Measurements from ENCODE around the gene PXMP4.

The PXMP4 gene

DNA sequence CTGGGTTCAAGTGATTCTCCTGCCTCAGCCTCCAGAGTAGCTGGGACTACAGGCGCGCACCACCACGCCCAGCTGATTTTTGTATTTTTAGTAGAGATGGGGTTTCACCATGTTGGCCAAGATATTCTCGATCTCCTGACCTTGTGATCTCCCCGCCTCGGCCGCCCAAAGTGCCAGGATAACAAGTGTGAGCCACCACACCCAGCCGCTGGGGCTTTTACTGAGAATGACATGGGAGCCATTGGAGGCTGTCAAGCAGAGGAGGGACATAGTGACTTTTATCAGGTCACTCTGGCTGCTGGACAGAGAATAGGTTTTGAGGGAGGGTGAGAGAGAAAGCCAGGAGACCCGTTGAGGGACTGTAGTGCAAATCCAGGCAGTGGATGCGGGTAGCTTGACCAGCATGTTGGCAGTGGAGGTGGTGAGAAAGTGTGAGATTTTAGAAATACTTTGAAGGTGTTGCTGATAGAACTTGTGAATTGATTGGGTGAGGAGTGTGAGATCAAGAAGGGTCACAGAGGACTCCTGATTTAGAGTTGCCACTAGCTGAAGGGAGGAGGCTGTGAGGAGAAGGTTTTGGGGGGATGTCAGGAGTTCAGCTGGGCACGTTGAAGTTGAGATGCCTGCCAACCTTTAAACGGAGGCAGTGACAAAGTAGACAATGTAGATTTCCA lies 26.4 kb upstream of the PXMP4 start:
- DNase-seq (ENCODE audit: low read depth, low spot score) = no peak
- in situ Hi-C loops (cut with HindIII; ENCODE audit: low sequenced_read_pairs) = no loop called here
- TF ChIP-seq, protein P1, sequence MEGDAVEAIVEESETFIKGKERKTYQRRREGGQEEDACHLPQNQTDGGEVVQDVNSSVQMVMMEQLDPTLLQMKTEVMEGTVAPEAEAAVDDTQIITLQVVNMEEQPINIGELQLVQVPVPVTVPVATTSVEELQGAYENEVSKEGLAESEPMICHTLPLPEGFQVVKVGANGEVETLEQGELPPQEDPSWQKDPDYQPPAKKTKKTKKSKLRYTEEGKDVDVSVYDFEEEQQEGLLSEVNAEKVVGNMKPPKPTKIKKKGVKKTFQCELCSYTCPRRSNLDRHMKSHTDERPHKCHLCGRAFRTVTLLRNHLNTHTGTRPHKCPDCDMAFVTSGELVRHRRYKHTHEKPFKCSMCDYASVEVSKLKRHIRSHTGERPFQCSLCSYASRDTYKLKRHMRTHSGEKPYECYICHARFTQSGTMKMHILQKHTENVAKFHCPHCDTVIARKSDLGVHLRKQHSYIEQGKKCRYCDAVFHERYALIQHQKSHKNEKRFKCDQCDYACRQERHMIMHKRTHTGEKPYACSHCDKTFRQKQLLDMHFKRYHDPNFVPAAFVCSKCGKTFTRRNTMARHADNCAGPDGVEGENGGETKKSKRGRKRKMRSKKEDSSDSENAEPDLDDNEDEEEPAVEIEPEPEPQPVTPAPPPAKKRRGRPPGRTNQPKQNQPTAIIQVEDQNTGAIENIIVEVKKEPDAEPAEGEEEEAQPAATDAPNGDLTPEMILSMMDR (IDR thresholded peaks at IDR 0.05; ENCODE audit: low read depth, low read length) = no peak
- no peak overlapping the region for H3K4me3 ChIP-seq (ENCODE audit: low read depth, low read length)

DNA sequence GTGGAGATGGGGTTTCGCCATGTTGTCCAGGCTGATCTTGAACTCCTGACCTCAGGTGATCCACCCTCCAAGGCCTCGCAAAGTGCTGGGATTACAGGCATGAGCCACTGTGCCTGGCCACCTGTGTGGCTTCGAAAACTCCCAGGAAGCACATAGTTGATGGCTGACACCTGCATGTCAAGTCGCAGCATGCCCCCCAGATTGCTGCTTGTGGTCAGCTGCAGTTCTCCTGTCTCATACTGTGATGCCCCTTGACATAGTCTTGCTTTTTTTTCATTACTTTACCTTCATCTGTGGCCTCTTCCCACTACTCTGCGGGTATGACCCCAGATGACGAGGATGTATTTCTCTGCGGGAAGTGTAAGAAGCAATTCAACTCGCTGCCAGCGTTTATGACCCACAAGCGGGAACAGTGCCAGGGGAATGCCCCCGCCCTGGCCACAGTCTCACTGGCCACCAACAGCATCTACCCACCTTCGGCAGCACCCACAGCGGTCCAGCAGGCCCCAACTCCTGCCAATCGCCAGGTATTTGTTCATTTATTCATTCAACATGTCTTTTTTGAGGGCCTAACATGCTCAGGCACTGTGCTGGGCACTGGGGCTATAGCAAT lies 24.8 kb upstream of the PXMP4 start:
- TF ChIP-seq, protein P1 (IDR thresholded peaks at IDR 0.05; ENCODE audit: low read depth, low read length) = no peak
- no peak overlapping the region for H3K4me3 ChIP-seq (ENCODE audit: low read depth, low read length)
- no peak for DNase-seq (ENCODE audit: low read depth, low spot score)
- in situ Hi-C loops (cut with HindIII; ENCODE audit: low sequenced_read_pairs) = no loop called here

DNA sequence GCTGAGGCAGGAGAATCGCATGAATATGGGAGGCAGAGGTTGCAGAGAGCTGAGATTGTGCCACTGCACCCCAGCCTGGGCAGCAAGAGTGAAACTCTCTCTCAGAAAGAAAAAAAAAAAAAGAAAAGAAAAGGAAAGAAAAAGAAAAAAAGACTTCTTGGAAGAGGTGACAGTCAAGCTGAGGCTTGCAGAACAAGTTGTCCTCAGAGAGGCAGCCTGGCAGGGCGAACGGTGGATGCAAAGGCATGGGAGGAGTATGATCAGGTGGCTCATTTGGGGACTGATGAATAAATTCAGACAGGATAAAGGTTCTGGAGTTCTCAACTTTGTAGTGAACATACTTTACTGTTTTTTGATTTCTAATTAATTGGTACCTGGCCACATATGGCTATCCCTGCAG lies 24.1 kb upstream of the PXMP4 start:
- H3K4me3 ChIP-seq (ENCODE audit: low read depth, low read length) = no peak overlapping the region
- in situ Hi-C loops (cut with HindIII; ENCODE audit: low sequenced_read_pairs) = no loop called here
- DNase-seq (ENCODE audit: low read depth, low spot score) = no peak
- TF ChIP-seq, protein P1 (IDR thresholded peaks at IDR 0.05; ENCODE audit: low read depth, low read length) = no peak

DNA sequence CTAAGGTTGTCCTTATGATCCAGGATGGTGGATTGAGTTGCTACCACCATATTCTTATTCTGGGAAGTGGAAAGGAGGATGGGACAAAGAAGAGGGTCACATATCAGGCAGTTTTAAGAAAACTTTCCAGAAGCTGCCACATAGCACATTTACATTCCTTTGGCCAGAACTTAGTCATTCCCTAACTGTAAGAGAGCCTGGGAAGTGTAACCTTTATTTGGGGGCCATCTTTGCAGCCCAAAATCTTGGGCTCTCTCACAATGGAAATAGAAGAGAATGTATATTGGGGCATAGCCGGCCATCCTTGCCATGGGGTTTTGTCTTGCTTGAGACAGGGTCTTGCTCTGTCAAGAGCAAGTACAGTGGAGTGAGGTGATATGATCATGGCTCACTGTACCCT lies 20.1 kb upstream of the PXMP4 start:
- DNase-seq (ENCODE audit: low read depth, low spot score) = no peak

DNA sequence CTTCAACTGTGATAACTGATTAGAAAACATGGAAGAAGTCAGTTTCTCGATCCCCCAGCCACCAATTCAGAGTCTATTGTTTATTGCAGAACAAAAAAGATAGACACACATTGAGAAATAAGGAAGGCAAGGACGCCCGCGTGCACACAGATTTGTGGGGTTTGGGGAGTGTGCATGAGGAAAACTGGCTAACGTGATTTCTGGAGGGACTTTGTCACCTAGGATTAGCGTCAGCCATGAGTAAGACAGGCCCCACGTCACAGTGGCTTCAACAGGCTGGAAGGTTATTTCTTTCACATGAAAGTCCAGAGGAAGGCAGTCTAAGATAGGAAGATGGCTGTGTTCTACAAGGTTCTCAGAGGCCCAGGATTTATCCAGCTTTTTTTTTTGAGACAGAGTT lies 19.4 kb upstream of the PXMP4 start:
- in situ Hi-C loops (cut with HindIII; ENCODE audit: low sequenced_read_pairs) = no loop called here
- no peak for DNase-seq (ENCODE audit: low read depth, low spot score)
- H3K4me3 ChIP-seq (ENCODE audit: low read depth, low read length) = no peak overlapping the region
- TF ChIP-seq, protein P1 (IDR thresholded peaks at IDR 0.05; ENCODE audit: low read depth, low read length) = no peak

More for the DNA sequence above, 20.1 kb upstream of the PXMP4 start:
- no peak overlapping the region for H3K4me3 ChIP-seq (ENCODE audit: low read depth, low read length)
- TF ChIP-seq, protein P1 (IDR thresholded peaks at IDR 0.05; ENCODE audit: low read depth, low read length) = no peak
- in situ Hi-C loops (cut with HindIII; ENCODE audit: low sequenced_read_pairs) = no loop called here

DNA sequence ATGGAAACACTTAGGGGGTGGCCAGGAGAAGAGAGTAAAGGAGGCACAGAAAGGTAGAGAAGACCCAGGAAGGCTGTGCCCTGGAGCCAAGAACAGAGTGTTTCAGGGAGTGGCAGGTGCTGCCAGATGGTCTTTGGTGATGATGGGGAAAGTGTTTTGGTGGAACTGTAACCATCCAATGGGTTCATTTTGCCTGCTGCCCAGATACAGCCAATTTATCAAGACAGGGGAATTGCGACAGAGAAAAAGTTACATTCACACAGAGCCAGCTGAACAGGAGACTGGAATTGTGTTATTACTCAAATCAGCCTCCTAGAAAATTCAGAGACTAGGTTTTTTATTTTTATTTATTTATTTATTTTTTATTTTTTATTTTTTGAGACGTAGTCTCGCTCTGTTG lies 16.9 kb upstream of the PXMP4 start:
- DNase-seq (ENCODE audit: low read depth, low spot score) = no peak
- TF ChIP-seq, protein P1 (IDR thresholded peaks at IDR 0.05; ENCODE audit: low read depth, low read length) = no peak
- in situ Hi-C loops (cut with HindIII; ENCODE audit: low sequenced_read_pairs) = no loop called here
- H3K4me3 ChIP-seq (ENCODE audit: low read depth, low read length) = no peak overlapping the region

Measured in astrocyte of the spinal cord (primary cell).